GM18505 (cell line): Measurements from ENCODE around the gene KIRREL3.
"Not testable (repeated sequence)": the region's sequence is repeated elsewhere in the genome, so short reads cannot be mapped to it uniquely, and the experiment has no call there.

Source experiments
- ATAC-seq: cut with Tn5 transposase; IDR thresholded peaks from one replicate; pipeline ENCODE4 v1.9.1; 2021; ENCODE audit not compliant: unreplicated experiment
- POLR2A ChIP-seq: IDR thresholded peaks from 4 replicates; pipeline ENCODE4 v1.6.1; 2011; ENCODE audit warnings: borderline replicate concordance; ENCODE audit not compliant: insufficient read depth, insufficient read length; ENCODE audit errors: extremely low read depth

KIRREL3 gene

GRCh38 chr11:126404367-126404766, 596.2 kb downstream of the KIRREL3 start:
- TF ChIP-seq POLR2A, result no peak
- no peak for ATAC-seq

GRCh38 chr11:126403658-126404057, 596.9 kb downstream of the KIRREL3 start:
- TF ChIP-seq POLR2A, result no peak

GRCh38 chr11:126403022-126403581, 597.5 kb downstream of the KIRREL3 start:
- no peak for ATAC-seq

More at GRCh38 chr11:126403658-126404057, 596.9 kb downstream of the KIRREL3 start:
- peak; percentile 79 for ATAC-seq

GRCh38 chr11:126400479-126400878, 600.1 kb downstream of the KIRREL3 start:
- TF ChIP-seq POLR2A, result no peak
- ATAC-seq, result no peak

More at GRCh38 chr11:126403022-126403581, 597.5 kb downstream of the KIRREL3 start:
- no peak for TF ChIP-seq POLR2A

- ATAC-seq, result no peak
Observed at GRCh38 chr11:126400019-126400418, 600.6 kb downstream of the KIRREL3 start.

GRCh38 chr11:126398721-126399120, 601.8 kb downstream of the KIRREL3 start:
- ATAC-seq, result no peak
- no peak for TF ChIP-seq POLR2A

More at GRCh38 chr11:126400019-126400418, 600.6 kb downstream of the KIRREL3 start:
- TF ChIP-seq POLR2A, result no peak

- ATAC-seq, result no peak
- no peak for TF ChIP-seq POLR2A
Observed at GRCh38 chr11:126398296-126398695, 602.3 kb downstream of the KIRREL3 start.

- no peak for TF ChIP-seq POLR2A
- no peak for ATAC-seq
Observed at GRCh38 chr11:126396965-126397364, 603.6 kb downstream of the KIRREL3 start.

- not testable (repeated sequence) for ATAC-seq
Observed at GRCh38 chr11:126396266-126396665, 604.3 kb downstream of the KIRREL3 start.

GRCh38 chr11:126395784-126396183, 604.8 kb downstream of the KIRREL3 start:
- not testable (repeated sequence) for ATAC-seq

- not testable (repeated sequence) for ATAC-seq
Observed at GRCh38 chr11:126394634-126395072, 605.9 kb downstream of the KIRREL3 start.

GRCh38 chr11:126394036-126394435, 606.5 kb downstream of the KIRREL3 start:
- no peak for ATAC-seq
- TF ChIP-seq POLR2A, result no peak

- no peak for TF ChIP-seq POLR2A
- no peak for ATAC-seq
Observed at GRCh38 chr11:126393143-126393542, 607.4 kb downstream of the KIRREL3 start.

GRCh38 chr11:126392633-126393013, 607.9 kb downstream of the KIRREL3 start:
- TF ChIP-seq POLR2A, result no peak
- no peak for ATAC-seq
